PC-9 (cell line): ENCODE measurements around the gene TTYH1. TPM values are rescaled to one million over a fixed set of nuclear protein-coding genes. Genes with fewer than 3 reads are reported as not detected.

ENCODE experiments used
- BruUV-seq: library from RNA; stranded (reverse); fragments of 400-500 nt; replicated peaks from 2 replicates; lab custom pipeline; 2021; lab: Mats Ljungman, UMichigan
- CTCF ChIA-PET: fragments of 300-600 bp; sonication (Branson Sonifier 250); formaldehyde crosslinking; loops from one replicate; lab custom pipeline; 2022; ENCODE audit warnings: antibody characterized with exemption; lab: Charles Lee
- POLR2A ChIA-PET: fragments of 300-600 bp; sonication (Branson Sonifier 250); formaldehyde crosslinking; loops from one replicate; lab custom pipeline; 2022; ENCODE audit warnings: antibody characterized with exemption; ENCODE audit not compliant: unreplicated experiment; lab: Charles Lee
- DNase-seq, 2 experiments: peaks; one replicate each; pipeline versions ENCODE4 v3.0.0 to v3.0.0-alpha.2; 2015 to 2022; ENCODE audit warnings: mixed read lengths in 1 of 2
- H2AFZ ChIP-seq: fragments of 200-600 bp; sonication (generic); 2 replicates; pipeline ENCODE4 v1.8.1; 2017; ENCODE audit warnings: antibody characterized with exemption
- H3F3A ChIP-seq: fragments of 200-600 bp; sonication (generic); 2 replicates; pipeline ENCODE4 v1.8.1; 2017; ENCODE audit warnings: antibody characterized with exemption, mild to moderate bottlenecking, low read depth; ENCODE audit not compliant: insufficient read depth
- H3K27ac ChIP-seq: fragments of 200-600 bp; sonication (generic); 2 replicates; pipeline ENCODE4 v1.6.1; 2016; ENCODE audit warnings: mixed run types
- H3K27me3 ChIP-seq: fragments of 200-600 bp; sonication (generic); 2 replicates; pipeline ENCODE4 v1.6.1; 2016; ENCODE audit warnings: low read depth, mixed run types; ENCODE audit not compliant: insufficient read depth
- H3K36me3 ChIP-seq: fragments of 200-600 bp; sonication (generic); 2 replicates; pipeline ENCODE4 v1.6.1; 2016; ENCODE audit warnings: low read depth, mixed run types
- H3K4me1 ChIP-seq: fragments of 200-600 bp; sonication (generic); replicated peaks from 2 replicates; pipeline ENCODE4 v1.6.1; 2016; ENCODE audit warnings: mixed run types; ENCODE audit not compliant: insufficient read depth
- H3K4me2 ChIP-seq: fragments of 200-600 bp; sonication (generic); 2 replicates; pipeline ENCODE4 v1.6.1; 2017; ENCODE audit warnings: mixed run types
- H3K4me3 ChIP-seq: fragments of 200-600 bp; sonication (generic); 2 replicates; pipeline ENCODE4 v1.6.1; 2016; ENCODE audit warnings: mixed run types
- H3K79me2 ChIP-seq: fragments of 200-600 bp; sonication (generic); 2 replicates; pipeline ENCODE4 v1.6.1; 2017; ENCODE audit warnings: low read depth, mixed run types
- H3K9me2 ChIP-seq: fragments of 200-600 bp; sonication (generic); 2 replicates; pipeline ENCODE4 v1.8.1; 2017; ENCODE audit warnings: mild to moderate bottlenecking; ENCODE audit not compliant: insufficient read depth
- H3K9me3 ChIP-seq: fragments of 200-600 bp; sonication (generic); 2 replicates; pipeline ENCODE4 v1.8.1; 2016; ENCODE audit warnings: low read depth; ENCODE audit not compliant: insufficient read depth
- H4K20me1 ChIP-seq: fragments of 200-600 bp; sonication (generic); 2 replicates; pipeline ENCODE4 v1.8.1; 2017; ENCODE audit not compliant: insufficient read depth
- CTCF ChIP-seq: fragments of 200-600 bp; sonication (generic); conservative IDR thresholded peaks from 2 replicates; pipeline ENCODE4 v1.6.1; 2017; ENCODE audit warnings: mixed run types, antibody characterized with exemption, mild to moderate bottlenecking, moderate library complexity
- EZH2 ChIP-seq: fragments of 200-600 bp; sonication (generic); IDR thresholded peaks from 2 replicates; pipeline ENCODE4 v1.8.0; 2017; ENCODE audit warnings: antibody characterized with exemption, low read depth
- intact Hi-C: fragments of 100-400 bp; cut with micrococcal nuclease; formaldehyde crosslinking; loops from one replicate; pipeline ENCODE4 v1.10.0; 2022; ENCODE audit not compliant: unreplicated experiment
- total RNA-seq: library from RNA; stranded (reverse); gene quantifications from 2 replicates; pipeline ENCODE4 v1.2.3, GENCODE V29; 2021

Gene TTYH1
- total RNA-seq, 1 experiment from 2014 or later: 1.6 TPM

DNA sequence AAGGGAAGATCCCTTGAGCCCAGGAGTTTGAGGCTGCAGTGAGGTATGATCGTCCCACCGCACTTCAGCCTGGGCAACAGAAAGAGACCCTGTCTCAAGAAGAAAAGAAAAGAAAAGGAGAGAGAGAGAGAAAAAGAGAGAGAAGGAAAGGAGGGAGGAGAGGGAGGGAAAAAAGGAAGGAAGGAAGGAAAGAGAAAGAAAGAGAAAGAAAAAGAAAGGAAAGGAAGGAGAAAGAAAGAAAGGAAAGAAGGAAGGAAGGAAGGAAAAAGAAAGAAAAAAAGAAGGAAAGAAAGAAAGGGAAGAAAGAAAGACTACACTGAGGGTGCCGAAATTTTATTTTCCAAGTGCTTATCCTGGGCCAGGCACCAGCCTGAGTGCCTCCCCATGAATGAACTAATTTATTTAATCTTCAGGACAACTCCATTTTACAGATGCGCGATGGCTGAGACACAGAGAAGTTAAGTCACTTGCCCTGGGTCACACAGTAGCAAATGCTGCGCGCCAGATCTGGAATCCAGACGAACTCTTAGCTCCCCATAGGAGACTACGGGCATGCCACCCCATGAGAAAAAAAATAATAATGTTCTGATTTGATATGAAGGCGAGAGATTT, 55.1 kb downstream of the TTYH1 start:
- Histone ChIP-seq H3K27me3 (peaks cover 18% of the 10 kb centered on the region; the same call in 1 of the 2 replicates), H3K4me2 (peak overlapping the region; percentile 85), H2AFZ (no peak overlapping the region), H3K27ac (no peak overlapping the region), H3K4me3 (peak overlapping the region; percentile 63; the same call in 1 of the 2 replicates), H3F3A (peaks cover 23% of the 10 kb centered on the region), H3K79me2 (no peaks in the 10 kb centered on the region), H4K20me1 (no peaks in the 10 kb centered on the region), H3K9me3 (no peaks in the 10 kb centered on the region), H3K4me1 (peaks cover 18% of the 10 kb centered on the region; the same call in 1 of the 2 replicates), H3K36me3 (no peaks in the 10 kb centered on the region), H3K9me2 (no peaks in the 10 kb centered on the region)
- no peak for DNase-seq
- intact Hi-C loops: no loop called here
- BruUV-seq: no TSS peak
- ChIA-PET POLR2A (interaction anchor here (0.6 kb wide), 1 partner anchor 789 kb away, joined by 3 read pairs; the partner anchor contains the start of gene PPP6R1), CTCF (interaction anchor here (0.5 kb wide), 1 partner anchor 11 kb away, joined by 5 read pairs; no protein-coding TSS in a partner anchor)
- TF ChIP-seq EZH2: no peak
- TF ChIP-seq CTCF: no peak

- peaks cover 19% of the 10 kb centered on the region for H3F3A ChIP-seq
- H4K20me1 ChIP-seq: no peaks in the 10 kb centered on the region
- peak overlapping the region; percentile 85 for H3K4me2 ChIP-seq
- BruUV-seq: no TSS peak
- peak overlapping the region; percentile 88 for H2AFZ ChIP-seq
- peaks cover 18% of the 10 kb centered on the region; the same call in 1 of the 2 replicates for H3K4me1 ChIP-seq
- H3K9me2 ChIP-seq: no peaks in the 10 kb centered on the region
- intact Hi-C loops: no loop called here
- CTCF ChIA-PET: interaction anchor here (0.5 to 0.6 kb wide), 2 partner anchors 10 to 1016 kb away, joined by 4 to 5 read pairs; no protein-coding TSS in a partner anchor
- H3K79me2 ChIP-seq: no peaks in the 10 kb centered on the region
- POLR2A ChIA-PET: interaction anchor here (0.6 kb wide), 1 partner anchor 655 kb away, joined by 4 read pairs; no protein-coding TSS in a partner anchor
- no peaks in the 10 kb centered on the region for H3K36me3 ChIP-seq
- peaks cover 18% of the 10 kb centered on the region; the same call in 1 of the 2 replicates for H3K27me3 ChIP-seq
- peak overlapping the region; percentile 63 for H3K4me3 ChIP-seq
- no peak overlapping the region for H3K27ac ChIP-seq
- peak in 1 of 2 experiments; percentile 43 for DNase-seq
- H3K9me3 ChIP-seq: no peaks in the 10 kb centered on the region
- TF ChIP-seq EZH2: peak; percentile 87
- TF ChIP-seq CTCF: no peak
These were observed 55.9 kb downstream of the TTYH1 start for GRCh38 chr19:54470991-54471782.
